ENCODE results near the gene SCYGR7. TPM values are rescaled to one million over a fixed set of nuclear protein-coding genes. Genes with fewer than 3 reads are reported as not detected.

SCYGR7 gene
- total and polyA plus RNA-seq, 4 donors = not detected

DNA sequence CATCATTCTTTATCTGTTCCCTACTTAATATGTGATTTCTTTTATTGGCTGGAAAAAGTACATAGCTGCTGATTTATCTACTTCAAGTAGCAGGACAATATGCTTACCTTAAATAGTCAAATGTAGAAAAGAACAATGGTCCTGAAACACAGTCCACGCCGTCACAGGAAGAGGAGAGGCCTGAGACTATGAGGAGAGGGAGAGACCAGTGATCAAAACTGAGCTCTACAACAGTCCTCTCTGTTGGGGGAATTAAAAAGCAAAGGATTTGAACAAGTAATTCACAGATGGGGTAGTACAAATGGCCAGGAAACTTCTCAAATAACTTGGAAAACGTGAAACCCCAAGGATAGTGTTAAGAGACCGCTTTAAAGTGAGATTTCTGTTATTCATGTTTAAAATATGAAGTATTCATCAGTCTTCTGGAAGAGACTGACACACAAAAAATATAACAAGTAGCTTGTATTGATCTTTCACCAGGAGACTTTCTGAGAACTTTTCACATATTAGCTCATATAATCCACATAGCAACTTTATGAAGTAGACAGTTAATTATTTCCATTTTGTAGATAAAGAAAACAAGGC is 37.7 kb downstream of the SCYGR7 start:
- no peak overlapping the region for H3K27ac ChIP-seq (ENCODE audit: low read depth in 1 of 2, low read length in 2 of 2)
- no peaks in the 10 kb centered on the region for H3K9me3 ChIP-seq (ENCODE audit: control insufficient read depth in 4 of 4, low read length in 3 of 4)
- peaks cover 0 to 12% (median 0%) of the 10 kb centered on the region in 4 donors for H3K4me1 ChIP-seq (ENCODE audit: control insufficient read depth in 4 of 4, insufficient read depth in 4 of 4, low read length in 3 of 4)
- no peak for TF ChIP-seq FOXA2 (IDR thresholded peaks at IDR 0.05)
- no peak for TF ChIP-seq FOXA1 (IDR thresholded peaks at IDR 0.05)
- no peak for TF ChIP-seq NR2F2 (IDR thresholded peaks at IDR 0.05)
- no peak for TF ChIP-seq RXRA (IDR thresholded peaks at IDR 0.05)
- TF ChIP-seq GABPA (IDR thresholded peaks at IDR 0.05 in 1 of 2, conservative IDR thresholded peaks at IDR 0.05 in 1 of 2) = no peak
- TF ChIP-seq, protein P1, sequence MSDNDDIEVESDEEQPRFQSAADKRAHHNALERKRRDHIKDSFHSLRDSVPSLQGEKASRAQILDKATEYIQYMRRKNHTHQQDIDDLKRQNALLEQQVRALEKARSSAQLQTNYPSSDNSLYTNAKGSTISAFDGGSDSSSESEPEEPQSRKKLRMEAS (IDR thresholded peaks at IDR 0.05) = no peak
- TF ChIP-seq HNF4A (conservative IDR thresholded peaks at IDR 0.05) = no peak
- no peak for TF ChIP-seq HNF4G (IDR thresholded peaks at IDR 0.05)
- TF ChIP-seq YY1 (IDR thresholded peaks at IDR 0.05) = no peak
- TF ChIP-seq TAF1 (conservative IDR thresholded peaks at IDR 0.05) = no peak
- no peak for TF ChIP-seq RAD21 (IDR thresholded peaks at IDR 0.05)
- no peak overlapping the region for H3K4me3 ChIP-seq (ENCODE audit: low read depth in 1 of 3, low read length in 3 of 3)
- H3K36me3 ChIP-seq (ENCODE audit: control insufficient read depth in 4 of 4, insufficient read depth in 3 of 4, low read depth in 1 of 4, low read length in 3 of 4) = no peaks in the 10 kb centered on the region
- H3K9ac ChIP-seq (ENCODE audit: low read depth in 1 of 2, low read length in 2 of 2) = no peak overlapping the region
- no peak for DNase-seq (ENCODE audit: low spot score)
- 51% methylated on average over 4 of the region's 4 CpGs for WGBS
- H3K27me3 ChIP-seq (ENCODE audit: control insufficient read depth in 4 of 4, insufficient read depth in 4 of 4, low read length in 3 of 4) = no peaks in the 10 kb centered on the region

DNA sequence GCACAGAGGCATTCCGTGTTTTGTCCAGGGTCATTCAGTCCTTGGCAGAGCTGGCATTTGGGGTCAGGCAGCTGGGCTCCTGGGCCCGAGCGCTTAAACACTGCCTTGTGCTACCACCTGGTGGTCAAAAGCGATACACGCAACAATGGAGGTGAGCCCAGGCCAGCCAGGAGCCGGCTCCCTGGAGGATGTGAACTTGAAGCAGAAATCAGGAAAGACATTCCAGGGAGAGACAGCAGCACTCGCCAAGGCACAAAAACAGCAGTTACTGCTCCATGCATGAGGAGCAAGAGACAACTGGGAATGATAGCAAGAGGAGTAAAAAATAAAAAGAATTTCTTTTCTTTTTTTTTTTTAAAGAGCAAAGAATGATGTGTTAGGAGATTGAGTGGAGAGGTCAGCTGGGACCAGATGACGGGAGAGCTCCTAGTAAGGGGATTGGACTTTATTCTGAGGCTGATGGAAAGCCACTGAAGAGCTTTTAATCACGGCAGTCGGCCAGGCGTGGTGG is 38.3 kb downstream of the SCYGR7 start:
- DNase-seq (ENCODE audit: low spot score) = peak; percentile 70
- Histone ChIP-seq H3K4me3 (ENCODE audit: low read depth in 1 of 3, low read length in 3 of 3) (no peak overlapping the region), H3K9ac (ENCODE audit: low read depth in 1 of 2, low read length in 2 of 2) (no peak overlapping the region), H3K36me3 (ENCODE audit: control insufficient read depth in 4 of 4, insufficient read depth in 3 of 4, low read depth in 1 of 4, low read length in 3 of 4) (no peaks in the 10 kb centered on the region), H3K9me3 (ENCODE audit: control insufficient read depth in 4 of 4, low read length in 3 of 4) (no peaks in the 10 kb centered on the region), H3K4me1 (ENCODE audit: control insufficient read depth in 4 of 4, insufficient read depth in 4 of 4, low read length in 3 of 4) (peaks cover 0 to 11% (median 0%) of the 10 kb centered on the region in 4 donors), H3K27ac (ENCODE audit: low read depth in 1 of 2, low read length in 2 of 2) (no peak overlapping the region), H3K27me3 (ENCODE audit: control insufficient read depth in 4 of 4, insufficient read depth in 4 of 4, low read length in 3 of 4) (no peaks in the 10 kb centered on the region)
- 22% methylated on average over 11 of the region's 11 CpGs for WGBS
- TF ChIP-seq YY1 (IDR thresholded peaks at IDR 0.05) (peak; percentile 55), ZBTB33 (IDR thresholded peaks at IDR 0.05) (no peak), RXRA (IDR thresholded peaks at IDR 0.05) (peak; percentile 43 to 72), EGR1 (IDR thresholded peaks at IDR 0.05; ENCODE audit: low read depth in 2 of 2) (no peak), HNF4A (conservative IDR thresholded peaks at IDR 0.05) (peak in 1 of 2 donors; percentile 27), RAD21 (IDR thresholded peaks at IDR 0.05) (peak; percentile 99 to 100), JUND (IDR thresholded peaks at IDR 0.05) (no peak), NR2F2 (IDR thresholded peaks at IDR 0.05) (peak; percentile 62)
- TF ChIP-seq, protein P2, sequence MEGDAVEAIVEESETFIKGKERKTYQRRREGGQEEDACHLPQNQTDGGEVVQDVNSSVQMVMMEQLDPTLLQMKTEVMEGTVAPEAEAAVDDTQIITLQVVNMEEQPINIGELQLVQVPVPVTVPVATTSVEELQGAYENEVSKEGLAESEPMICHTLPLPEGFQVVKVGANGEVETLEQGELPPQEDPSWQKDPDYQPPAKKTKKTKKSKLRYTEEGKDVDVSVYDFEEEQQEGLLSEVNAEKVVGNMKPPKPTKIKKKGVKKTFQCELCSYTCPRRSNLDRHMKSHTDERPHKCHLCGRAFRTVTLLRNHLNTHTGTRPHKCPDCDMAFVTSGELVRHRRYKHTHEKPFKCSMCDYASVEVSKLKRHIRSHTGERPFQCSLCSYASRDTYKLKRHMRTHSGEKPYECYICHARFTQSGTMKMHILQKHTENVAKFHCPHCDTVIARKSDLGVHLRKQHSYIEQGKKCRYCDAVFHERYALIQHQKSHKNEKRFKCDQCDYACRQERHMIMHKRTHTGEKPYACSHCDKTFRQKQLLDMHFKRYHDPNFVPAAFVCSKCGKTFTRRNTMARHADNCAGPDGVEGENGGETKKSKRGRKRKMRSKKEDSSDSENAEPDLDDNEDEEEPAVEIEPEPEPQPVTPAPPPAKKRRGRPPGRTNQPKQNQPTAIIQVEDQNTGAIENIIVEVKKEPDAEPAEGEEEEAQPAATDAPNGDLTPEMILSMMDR (IDR thresholded peaks at IDR 0.05; ENCODE audit: low read depth, low read length, missing input control) = peak; percentile 90
